OCI-LY7 (cell line): ENCODE data around the gene KRTAP5-4.

Experiments used
- EZH2phosphoT487 ChIP-seq: fragments of 200-600 bp; sonication (generic); IDR thresholded peaks from 2 replicates; pipeline ENCODE4 v1.6.1; 2018; ENCODE audit warnings: low read depth, borderline replicate concordance, mild to moderate bottlenecking, mixed run types, antibody characterized with exemption, low read length, moderate library complexity, mixed read lengths
- TF ChIP-seq, protein P1 (sequence below): fragments of 200-600 bp; sonication (generic); conservative IDR thresholded peaks from 2 replicates; pipeline ENCODE4 v1.5.1; 2014; ENCODE audit warnings: mild to moderate bottlenecking, antibody characterized with exemption, low read length, moderate library complexity, mixed read lengths

DNA sequence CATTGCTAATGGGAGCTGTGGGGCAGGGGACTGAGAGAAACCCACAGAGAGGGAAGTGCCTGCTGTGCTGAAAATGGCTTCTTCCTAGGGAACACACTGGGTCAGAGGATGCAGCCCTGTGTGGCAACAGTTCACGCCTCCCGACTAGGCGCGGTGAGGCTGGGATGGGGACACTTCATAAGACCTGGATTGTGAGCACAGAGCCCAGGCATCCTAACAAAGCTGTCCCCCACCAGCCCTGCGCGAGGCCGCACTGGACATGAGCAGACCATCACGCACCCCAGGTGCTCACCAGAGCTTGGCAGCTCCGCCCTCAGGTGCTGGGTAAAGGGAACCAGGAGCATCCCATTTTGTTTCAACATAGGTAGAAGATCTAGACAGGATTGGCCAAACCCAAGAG lies 1.8 kb upstream of the KRTAP5-4 start:
- TF ChIP-seq, protein P1, sequence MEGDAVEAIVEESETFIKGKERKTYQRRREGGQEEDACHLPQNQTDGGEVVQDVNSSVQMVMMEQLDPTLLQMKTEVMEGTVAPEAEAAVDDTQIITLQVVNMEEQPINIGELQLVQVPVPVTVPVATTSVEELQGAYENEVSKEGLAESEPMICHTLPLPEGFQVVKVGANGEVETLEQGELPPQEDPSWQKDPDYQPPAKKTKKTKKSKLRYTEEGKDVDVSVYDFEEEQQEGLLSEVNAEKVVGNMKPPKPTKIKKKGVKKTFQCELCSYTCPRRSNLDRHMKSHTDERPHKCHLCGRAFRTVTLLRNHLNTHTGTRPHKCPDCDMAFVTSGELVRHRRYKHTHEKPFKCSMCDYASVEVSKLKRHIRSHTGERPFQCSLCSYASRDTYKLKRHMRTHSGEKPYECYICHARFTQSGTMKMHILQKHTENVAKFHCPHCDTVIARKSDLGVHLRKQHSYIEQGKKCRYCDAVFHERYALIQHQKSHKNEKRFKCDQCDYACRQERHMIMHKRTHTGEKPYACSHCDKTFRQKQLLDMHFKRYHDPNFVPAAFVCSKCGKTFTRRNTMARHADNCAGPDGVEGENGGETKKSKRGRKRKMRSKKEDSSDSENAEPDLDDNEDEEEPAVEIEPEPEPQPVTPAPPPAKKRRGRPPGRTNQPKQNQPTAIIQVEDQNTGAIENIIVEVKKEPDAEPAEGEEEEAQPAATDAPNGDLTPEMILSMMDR, result no peak
- no peak for TF ChIP-seq EZH2phosphoT487
